ENCODE data around the gene SMIM23.

DNA sequence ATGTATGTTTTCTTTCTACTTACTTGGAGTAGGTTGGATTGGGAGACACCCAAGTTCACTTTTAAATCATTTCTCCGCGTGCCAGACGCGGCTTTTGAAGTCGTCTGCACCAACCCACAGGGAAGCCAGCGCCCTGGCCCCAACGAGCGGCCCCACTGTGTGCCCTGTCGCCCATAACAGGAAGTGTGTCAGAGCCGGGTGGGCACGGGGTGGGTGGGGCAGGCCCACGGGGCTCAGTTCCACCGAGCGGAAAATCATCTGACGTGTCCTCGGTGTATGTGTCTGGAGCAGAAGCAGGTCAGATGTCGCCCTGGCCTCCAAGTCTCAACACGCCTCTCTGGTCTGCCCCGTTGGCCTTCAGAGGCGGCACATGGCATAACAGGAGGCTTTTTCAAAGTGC is 22.7 kb upstream of the SMIM23 start:
- no peak for TF ChIP-seq POLR2A (IDR thresholded peaks at IDR 0.05; ENCODE audit: low read depth, low read length)
- TF ChIP-seq, protein P1, sequence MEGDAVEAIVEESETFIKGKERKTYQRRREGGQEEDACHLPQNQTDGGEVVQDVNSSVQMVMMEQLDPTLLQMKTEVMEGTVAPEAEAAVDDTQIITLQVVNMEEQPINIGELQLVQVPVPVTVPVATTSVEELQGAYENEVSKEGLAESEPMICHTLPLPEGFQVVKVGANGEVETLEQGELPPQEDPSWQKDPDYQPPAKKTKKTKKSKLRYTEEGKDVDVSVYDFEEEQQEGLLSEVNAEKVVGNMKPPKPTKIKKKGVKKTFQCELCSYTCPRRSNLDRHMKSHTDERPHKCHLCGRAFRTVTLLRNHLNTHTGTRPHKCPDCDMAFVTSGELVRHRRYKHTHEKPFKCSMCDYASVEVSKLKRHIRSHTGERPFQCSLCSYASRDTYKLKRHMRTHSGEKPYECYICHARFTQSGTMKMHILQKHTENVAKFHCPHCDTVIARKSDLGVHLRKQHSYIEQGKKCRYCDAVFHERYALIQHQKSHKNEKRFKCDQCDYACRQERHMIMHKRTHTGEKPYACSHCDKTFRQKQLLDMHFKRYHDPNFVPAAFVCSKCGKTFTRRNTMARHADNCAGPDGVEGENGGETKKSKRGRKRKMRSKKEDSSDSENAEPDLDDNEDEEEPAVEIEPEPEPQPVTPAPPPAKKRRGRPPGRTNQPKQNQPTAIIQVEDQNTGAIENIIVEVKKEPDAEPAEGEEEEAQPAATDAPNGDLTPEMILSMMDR (IDR thresholded peaks at IDR 0.05; ENCODE audit: extremely low read depth in 1 of 2, insufficient read depth in 1 of 2, low read depth in 1 of 2, low read length in 2 of 2), result no peak
